ENCODE data around the gene HPSE2. TPM values are rescaled to one million over a fixed set of nuclear protein-coding genes. Genes with fewer than 3 reads are reported as not detected.

Gene HPSE2
- total RNA-seq, 1 experiment from 2014 or later = 0.05 TPM

GRCh38 chr10:98524124-98524523 is 711.5 kb downstream of the HPSE2 start:
- CTCF ChIA-PET = no interaction called here
- H3K27ac ChIP-seq (ENCODE audit: low read depth, low read length) = no peak overlapping the region

More at GRCh38 chr10:98524124-98524523, 711.5 kb downstream of the HPSE2 start:
- intact Hi-C loops (cut with micrococcal nuclease) = no loop called here
- no peaks in the 10 kb centered on the region for H3K79me2 ChIP-seq (ENCODE audit: insufficient read depth, low read length)
- BruUV-seq (replicated peaks) = no TSS peak
- no peak overlapping the region for H3K4me2 ChIP-seq (ENCODE audit: low read length)
- TF ChIP-seq ELF1 (IDR thresholded peaks at IDR 0.05; ENCODE audit: borderline replicate concordance, low read depth) (no peak), CTCF (IDR thresholded peaks at IDR 0.05 in 2 of 3, conservative IDR thresholded peaks at IDR 0.05 in 1 of 3; ENCODE audit: borderline replicate concordance in 1 of 3, insufficient read depth in 1 of 3, low read depth in 2 of 3, low read length in 2 of 3) (no peak), POLR2A (IDR thresholded peaks at IDR 0.05; ENCODE audit: borderline replicate concordance, extremely low read depth, insufficient read depth, insufficient read length) (no peak), SRF (IDR thresholded peaks at IDR 0.05; ENCODE audit: low read depth) (no peak), JUND (IDR thresholded peaks at IDR 0.05) (no peak), MAX (IDR thresholded peaks at IDR 0.05) (no peak), REST (IDR thresholded peaks at IDR 0.05; ENCODE audit: low read depth) (no peak), ZNF274 (IDR thresholded peaks at IDR 0.05; ENCODE audit: low read depth, low read length) (no peak), EZH2phosphoT487 (IDR thresholded peaks at IDR 0.05; ENCODE audit: borderline replicate concordance) (no peak), SIN3A (IDR thresholded peaks at IDR 0.05; ENCODE audit: low read depth) (no peak), TCF7L2 (IDR thresholded peaks at IDR 0.05; ENCODE audit: borderline replicate concordance, extremely low read depth, insufficient read depth, insufficient read length) (no peak), RAD21 (IDR thresholded peaks at IDR 0.05; ENCODE audit: low read depth) (no peak), ZFX (IDR thresholded peaks at IDR 0.05) (no peak), ZBTB33 (IDR thresholded peaks at IDR 0.05; ENCODE audit: extremely low read depth, insufficient replicate concordance, low read length) (no peak), POLR2AphosphoS5 (IDR thresholded peaks at IDR 0.05; ENCODE audit: low read depth, low read length) (no peak), YY1 (IDR thresholded peaks at IDR 0.05; ENCODE audit: extremely low read depth, insufficient replicate concordance, low read depth, low read length) (no peak), CBX3 (IDR thresholded peaks at IDR 0.05; ENCODE audit: low read depth) (no peak), SP1 (IDR thresholded peaks at IDR 0.05; ENCODE audit: low read depth) (no peak)
- no peak overlapping the region for H2AFZ ChIP-seq (ENCODE audit: low read depth, low read length, poor library complexity, severe bottlenecking)
- DNase-seq (ENCODE audit: low read depth, low spot score) = no peak
- no peak for ATAC-seq
- no peaks in the 10 kb centered on the region for H3K9me2 ChIP-seq (ENCODE audit: insufficient read depth)
- H4K20me1 ChIP-seq (ENCODE audit: insufficient read depth) = no peaks in the 10 kb centered on the region
- ChIA-PET POLR2A (no interaction called here), RAD21 (ENCODE audit: low non-redundant PET in 1 of 2, low total read pairs in 2 of 2, uncharacterized antibody in 2 of 2, unreplicated experiment in 2 of 2) (no interaction called here)
- peaks cover 48% of the 10 kb centered on the region for H3K27me3 ChIP-seq (ENCODE audit: insufficient read depth, low read length)
- H3K4me3 ChIP-seq (replicated peaks in 1 of 2; ENCODE audit: low read depth in 1 of 2, low read length in 2 of 2) = no peak overlapping the region
- H3K36me3 ChIP-seq (ENCODE audit: control insufficient read depth in 1 of 2, insufficient read depth in 2 of 2, low read length in 2 of 2) = no peaks in the 10 kb centered on the region
- no peak overlapping the region for H3K9ac ChIP-seq (ENCODE audit: low read length)
- no peaks in the 10 kb centered on the region for H3K4me1 ChIP-seq (ENCODE audit: control insufficient read depth in 1 of 2, insufficient read depth in 2 of 2, low read length in 2 of 2)
- no peaks in the 10 kb centered on the region for H3K9me3 ChIP-seq (ENCODE audit: control insufficient read depth in 1 of 2, insufficient read depth in 1 of 2, low read depth in 1 of 2, low read length in 2 of 2)

All from HCT116 (cell line).